ENCODE measurements around the gene PCOLCE2. TPM values are rescaled to one million over a fixed set of nuclear protein-coding genes. Genes with fewer than 3 reads are reported as not detected.

The PCOLCE2 gene
- total RNA-seq, 1 donor from 2014 or later: 136 TPM

GRCh38 chr3:142795332-142795731 lies 93.6 kb downstream of the PCOLCE2 start:
- Histone ChIP-seq H3K36me3 (no peaks in the 10 kb centered on the region), H3K27me3 (no peaks in the 10 kb centered on the region), H3K27ac (no peak overlapping the region), H3K4me1 (no peaks in the 10 kb centered on the region), H3K9me3 (no peaks in the 10 kb centered on the region), H3K4me3 (no peak overlapping the region)
- no peak for DNase-seq (ENCODE audit: extremely low spot score in 2 of 2)
- TF ChIP-seq CTCF (IDR thresholded peaks at IDR 0.05) (no peak), POLR2AphosphoS5 (IDR thresholded peaks at IDR 0.05; ENCODE audit: insufficient read depth in 1 of 2, low read depth in 1 of 2) (no peak), POLR2A (IDR thresholded peaks at IDR 0.05) (no peak)
- intact Hi-C loops (cut with DNase I): no loop called here

GRCh38 chr3:142794508-142794907 lies 94.4 kb downstream of the PCOLCE2 start:
- no peak for TF ChIP-seq CTCF (IDR thresholded peaks at IDR 0.05)
- TF ChIP-seq POLR2AphosphoS5 (IDR thresholded peaks at IDR 0.05; ENCODE audit: insufficient read depth in 1 of 2, low read depth in 1 of 2): no peak
- TF ChIP-seq POLR2A (IDR thresholded peaks at IDR 0.05): no peak
- no peaks in the 10 kb centered on the region for H3K27me3 ChIP-seq
- H3K36me3 ChIP-seq: no peaks in the 10 kb centered on the region
- no peak for DNase-seq (ENCODE audit: extremely low spot score in 2 of 2)
- no peaks in the 10 kb centered on the region for H3K4me1 ChIP-seq
- intact Hi-C loops (cut with DNase I): no loop called here
- no peaks in the 10 kb centered on the region for H3K9me3 ChIP-seq
- no peak overlapping the region for H3K4me3 ChIP-seq
- H3K27ac ChIP-seq: no peak overlapping the region

GRCh38 chr3:142787719-142788118 lies 101.2 kb downstream of the PCOLCE2 start:
- H3K36me3 ChIP-seq: no peaks in the 10 kb centered on the region
- no peak for DNase-seq (ENCODE audit: extremely low spot score in 2 of 2)
- no peaks in the 10 kb centered on the region for H3K9me3 ChIP-seq
- no peak for TF ChIP-seq POLR2A (IDR thresholded peaks at IDR 0.05)
- H3K4me3 ChIP-seq: no peak overlapping the region
- intact Hi-C loops (cut with DNase I): no loop called here
- no peaks in the 10 kb centered on the region for H3K27me3 ChIP-seq
- no peak overlapping the region for H3K27ac ChIP-seq
- H3K4me1 ChIP-seq: no peaks in the 10 kb centered on the region

- TF ChIP-seq CTCF (IDR thresholded peaks at IDR 0.05): no peak
- no peak for TF ChIP-seq POLR2A (IDR thresholded peaks at IDR 0.05)
- no peak for TF ChIP-seq POLR2AphosphoS5 (IDR thresholded peaks at IDR 0.05; ENCODE audit: insufficient read depth in 1 of 2, low read depth in 1 of 2)
- no peak overlapping the region for H3K27ac ChIP-seq
- H3K4me3 ChIP-seq: no peak overlapping the region
- no peaks in the 10 kb centered on the region for H3K36me3 ChIP-seq
- H3K27me3 ChIP-seq: no peaks in the 10 kb centered on the region
- no peak for DNase-seq (ENCODE audit: extremely low spot score in 2 of 2)
- no peaks in the 10 kb centered on the region for H3K9me3 ChIP-seq
- no peaks in the 10 kb centered on the region for H3K4me1 ChIP-seq
- intact Hi-C loops (cut with DNase I): no loop called here
These were observed 102.9 kb downstream of the PCOLCE2 start for GRCh38 chr3:142785996-142786395.

- Histone ChIP-seq H3K9me3 (no peaks in the 10 kb centered on the region), H3K4me3 (no peak overlapping the region), H3K27me3 (no peaks in the 10 kb centered on the region), H3K4me1 (no peaks in the 10 kb centered on the region), H3K27ac (no peak overlapping the region), H3K36me3 (no peaks in the 10 kb centered on the region)
- TF ChIP-seq POLR2A (IDR thresholded peaks at IDR 0.05) (no peak), POLR2AphosphoS5 (IDR thresholded peaks at IDR 0.05; ENCODE audit: insufficient read depth in 1 of 2, low read depth in 1 of 2) (no peak), CTCF (IDR thresholded peaks at IDR 0.05) (no peak)
- no peak for DNase-seq (ENCODE audit: extremely low spot score in 2 of 2)
- intact Hi-C loops (cut with DNase I): no loop called here
These were observed 104.7 kb downstream of the PCOLCE2 start for GRCh38 chr3:142784228-142784627.

GRCh38 chr3:142782616-142783015 lies 106.3 kb downstream of the PCOLCE2 start:
- H3K4me1 ChIP-seq: no peaks in the 10 kb centered on the region
- no peaks in the 10 kb centered on the region for H3K27me3 ChIP-seq
- no peaks in the 10 kb centered on the region for H3K9me3 ChIP-seq
- no peaks in the 10 kb centered on the region for H3K36me3 ChIP-seq
- DNase-seq (ENCODE audit: extremely low spot score in 2 of 2): no peak
- no peak overlapping the region for H3K27ac ChIP-seq
- TF ChIP-seq CTCF (IDR thresholded peaks at IDR 0.05) (no peak), POLR2AphosphoS5 (IDR thresholded peaks at IDR 0.05; ENCODE audit: insufficient read depth in 1 of 2, low read depth in 1 of 2) (no peak), POLR2A (IDR thresholded peaks at IDR 0.05) (no peak)
- no peak overlapping the region for H3K4me3 ChIP-seq
- intact Hi-C loops (cut with DNase I): no loop called here
